HepG2 (cell line): ENCODE results near the gene NUB1. TPM values are rescaled to one million over a fixed set of nuclear protein-coding genes. Genes with fewer than 3 reads are reported as not detected.

Source experiments
- ATAC-seq: fragments of 200-7000 bp; cut with Tn5 transposase; 3 replicates; pipeline ENCODE4 v1.9.1; 2020; ENCODE audit warnings: mild to moderate bottlenecking, moderate library complexity
- BruUV-seq: library from RNA; stranded (reverse); fragments of 400-500 nt; replicated peaks from 2 replicates; lab custom pipeline; 2021; lab: Mats Ljungman, UMichigan
- CTCF ChIA-PET: fragments of 300-600 bp; formaldehyde crosslinking; extraction: SDS; loops from one replicate; lab custom pipeline; 2021; ENCODE audit warnings: low total read pairs, inconsistent platforms, low intra/inter-chr PET ratio; lab: Yijun Ruan, JAX
- POLR2A ChIA-PET: fragments of 350-600 bp; sonication (Branson Sonifier 250); formaldehyde crosslinking; loops from one replicate; lab custom pipeline; 2020; ENCODE audit warnings: antibody characterized with exemption, inconsistent platforms; lab: Yijun Ruan, JAX
- DNase-seq: peaks from one replicate; pipeline ENCODE4 v3.0.0-alpha.2; 2015; ENCODE audit warnings: low spot score
- FAIRE-seq: peaks from 3 replicates; lab custom pipeline; 2011; peaks lifted over from hg19 to GRCh38; lab: Jason Lieb, UNC
- H2AFZ ChIP-seq: one replicate; pipeline ENCODE4 v1.6.1; 2011; ENCODE audit warnings: low read length, inconsistent platforms
- H3K27ac ChIP-seq: fragments of 300-600 bp; 3 replicates; pipeline ENCODE4 v1.8.0; 2011; ENCODE audit warnings: mixed run types, mild to moderate bottlenecking, mixed read lengths, low read length, inconsistent platforms; ENCODE audit not compliant: insufficient read depth; ENCODE audit errors: extremely low read length
- H3K27me3 ChIP-seq, 2 experiments: fragments of 200-600 bp in 1 of 2; 2 replicates in 1 of 2; 3 replicates in 1 of 2; pipeline versions ENCODE4 v1.6.0 to v1.8.0; 2011; ENCODE audit warnings: low read length in 2 of 2, mild to moderate bottlenecking in 2 of 2, moderate library complexity in 2 of 2, inconsistent platforms in 1 of 2; ENCODE audit not compliant: insufficient read depth in 2 of 2, control insufficient read depth in 1 of 2
- H3K36me3 ChIP-seq, 2 experiments: fragments of 200-600 bp in 1 of 2; replicated peaks in 1 of 2; 2 replicates in 1 of 2; 3 replicates in 1 of 2; pipeline versions ENCODE4 v1.5.1 to v1.8.0; 2011; ENCODE audit warnings: low read length in 2 of 2, inconsistent platforms in 1 of 2; ENCODE audit not compliant: insufficient read depth in 2 of 2, control insufficient read depth in 1 of 2
- H3K4me1 ChIP-seq: 2 replicates; pipeline ENCODE4 v1.5.1; 2012; ENCODE audit warnings: low read length, inconsistent platforms; ENCODE audit not compliant: insufficient read depth
- H3K4me2 ChIP-seq: 2 replicates; pipeline ENCODE4 v1.6.0; 2011; ENCODE audit warnings: low read depth, low read length, inconsistent platforms
- H3K4me3 ChIP-seq, 3 experiments: fragments of 200-600 bp in 1 of 3; sonication (generic), shearing (Covaris generic) in 1 of 3; replicated peaks in 1 of 3; 2 replicates each; pipeline ENCODE4 v1.5.1; 2011 to 2016; ENCODE audit warnings: low read length in 3 of 3, inconsistent platforms in 2 of 3, low read depth in 2 of 3, mild to moderate bottlenecking in 2 of 3, control low read depth in 1 of 3, mixed read lengths in 1 of 3; ENCODE audit not compliant: insufficient read depth in 1 of 3
- H3K79me2 ChIP-seq: one replicate; pipeline ENCODE4 v1.6.1; 2011; ENCODE audit warnings: low read length, inconsistent platforms; ENCODE audit not compliant: insufficient read depth
- H3K9ac ChIP-seq: 2 replicates; pipeline ENCODE4 v1.6.0; 2011; ENCODE audit warnings: mild to moderate bottlenecking, low read depth, low read length, inconsistent platforms; ENCODE audit not compliant: insufficient read depth
- H3K9me3 ChIP-seq: 2 replicates; pipeline ENCODE4 v1.5.1; 2012; ENCODE audit warnings: mild to moderate bottlenecking, low read length
- H4K20me1 ChIP-seq: 2 replicates; pipeline ENCODE4 v1.6.0; 2011; ENCODE audit warnings: inconsistent platforms, mild to moderate bottlenecking, low read length, moderate library complexity; ENCODE audit not compliant: insufficient read depth
- AGO2 ChIP-seq: fragments of 200-400 bp; formaldehyde crosslinking; optimal IDR thresholded peaks from 2 replicates; pipeline ENCODE3; 2017; ENCODE audit warnings: mild to moderate bottlenecking, low read depth, low read length, moderate library complexity
- XRCC5 ChIP-seq: fragments of 200-400 bp; formaldehyde crosslinking; optimal IDR thresholded peaks from 2 replicates; pipeline ENCODE3; 2017; ENCODE audit warnings: mild to moderate bottlenecking, low read length
- ZBTB38 ChIP-seq: sonication (generic); formaldehyde crosslinking; IDR thresholded peaks from 2 replicates; pipeline ENCODE4 v1.5.1; 2020; ENCODE audit warnings: mild to moderate bottlenecking, missing genetic modification reagents
- ZNF205 ChIP-seq: IDR thresholded peaks from 2 replicates; pipeline ENCODE4 v1.6.1; 2018; ENCODE audit warnings: missing biosample characterization, missing genetic modification reagents
- ZNF629 ChIP-seq: sonication (generic); formaldehyde crosslinking; conservative IDR thresholded peaks from 2 replicates; pipeline ENCODE4 v1.5.0; 2020; ENCODE audit warnings: missing genetic modification reagents
- ZNF660 ChIP-seq: sonication (generic); formaldehyde crosslinking; IDR thresholded peaks from 2 replicates; pipeline ENCODE4 v1.5.1; 2020; ENCODE audit warnings: mild to moderate bottlenecking, low read depth, missing genetic modification reagents, borderline replicate concordance
- WGBS: methylation state at CpG from one replicate; pipeline ENCODE4 v1.1.6; 2017; ENCODE audit warnings: low lambda C conversion rate; 5-methylcytosine and 5-hydroxymethylcytosine counted together
- in situ Hi-C: cut with HindIII; loops from 2 replicates; pipeline ENCODE4 v1.10.0; 2017; ENCODE audit warnings: low pct_unique_long_range_greater_than_20kb; ENCODE audit not compliant: extremely low pct_ligation_motif_present
- intact Hi-C: fragments of 100-400 bp; cut with micrococcal nuclease; formaldehyde crosslinking; loops from one replicate; pipeline ENCODE4 v1.10.0; 2022; ENCODE audit not compliant: unreplicated experiment
- polyA plus RNA-seq, 8 experiments: library from polyadenylated mRNA; depleted of rRNA in 3 of 8; stranded (reverse) in 7 of 8; unstranded in 1 of 8; fragments of >200 nt; fragmentation: Illumina TruSeq in 4 of 8; extraction: Trizol in 4 of 8; gene quantifications; 2 replicates each; pipeline versions ENCODE4 v1.2.1 to v1.2.3, GENCODE V29; 2011 to 2016; ENCODE audit warnings: low read depth in 4 of 8, missing spikeins in 1 of 8, mixed read lengths in 1 of 8; ENCODE audit not compliant: insufficient read depth in 1 of 8
- total RNA-seq, 5 experiments: library from RNA; depleted of rRNA; stranded (reverse); fragments of >200 nt; fragmentation: Illumina TruSeq; extraction: Trizol; gene quantifications; 2 replicates each; pipeline ENCODE4 v1.2.3, GENCODE V29; 2016; ENCODE audit warnings: low read depth in 1 of 5
- TF ChIP-seq, protein P1 (sequence below): IDR thresholded peaks from 2 replicates; pipeline ENCODE4 v1.6.1; 2012; ENCODE audit warnings: low read depth, low read length, improper control_type of control experiment
- TF ChIP-seq, protein P2 (sequence below): sonication (generic); formaldehyde crosslinking; IDR thresholded peaks from 2 replicates; pipeline ENCODE4 v1.4.0; 2020; ENCODE audit warnings: missing genetic modification reagents, borderline replicate concordance
- TF ChIP-seq, protein P3 (sequence below): sonication (generic); formaldehyde crosslinking; IDR thresholded peaks from 2 replicates; pipeline ENCODE4 v1.5.0; 2020; ENCODE audit warnings: mild to moderate bottlenecking, missing genetic modification reagents, moderate library complexity

The NUB1 gene
- total and polyA plus RNA-seq, 2 of the 13 experiments (the other 11 are each of a cell fraction or from before 2014, with no cell fraction given), result 27.1 to 37.0 TPM

DNA sequence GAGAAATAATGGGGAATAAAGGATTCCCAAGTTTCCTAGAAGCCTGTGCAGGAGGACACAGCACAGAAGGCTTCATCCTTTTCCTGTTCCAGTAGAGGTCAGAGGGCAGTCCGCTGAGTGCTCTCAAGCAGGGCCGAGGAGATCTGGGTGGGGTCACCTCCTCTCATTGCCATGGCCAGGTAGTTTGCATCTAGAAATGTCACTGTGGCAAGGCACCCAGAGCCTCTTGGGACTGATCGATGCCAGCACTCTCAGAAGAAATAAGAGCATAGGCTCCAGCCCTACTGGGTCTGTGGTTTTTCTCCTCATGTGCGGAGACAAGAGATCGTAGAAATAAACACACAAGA, 7.9 kb downstream of the NUB1 start:
- in situ Hi-C loops (no loop called here), intact Hi-C loops (no loop called here)
- CTCF ChIA-PET, result interaction anchor here (0.9 to 3.0 kb wide), 4 partner anchors 10 to 39 kb away, joined by 3 to 60 read pairs (median 8); no protein-coding TSS in a partner anchor
- Histone ChIP-seq H3K9me3 (no peaks in the 10 kb centered on the region), H3K79me2 (peaks cover 2% of the 10 kb centered on the region), H2AFZ (no peak overlapping the region), H4K20me1 (peaks cover 5% of the 10 kb centered on the region; the same call in 1 of the 2 replicates), H3K4me1 (peaks cover 27% of the 10 kb centered on the region), H3K27ac (peak overlapping the region; percentile 83), H3K36me3 (peaks cover 21 to 44% of the 10 kb centered on the region in 2 experiments), H3K9ac (peak overlapping the region; percentile 68), H3K4me2 (peak overlapping the region; percentile 90), H3K4me3 (peak overlapping the region; percentile 48 to 69 (median 56)), H3K27me3 (no peaks in the 10 kb centered on the region)
- POLR2A ChIA-PET, result interaction anchor here (1.0 to 2.2 kb wide), 2 partner anchors 9 to 34 kb away, joined by 3 to 11 read pairs; partner anchors contain the start of gene NUB1
- 32% methylated on average over 5 of the region's 5 CpGs for WGBS
- ATAC-seq, result peak; percentile 61
- TF ChIP-seq, protein P1, sequence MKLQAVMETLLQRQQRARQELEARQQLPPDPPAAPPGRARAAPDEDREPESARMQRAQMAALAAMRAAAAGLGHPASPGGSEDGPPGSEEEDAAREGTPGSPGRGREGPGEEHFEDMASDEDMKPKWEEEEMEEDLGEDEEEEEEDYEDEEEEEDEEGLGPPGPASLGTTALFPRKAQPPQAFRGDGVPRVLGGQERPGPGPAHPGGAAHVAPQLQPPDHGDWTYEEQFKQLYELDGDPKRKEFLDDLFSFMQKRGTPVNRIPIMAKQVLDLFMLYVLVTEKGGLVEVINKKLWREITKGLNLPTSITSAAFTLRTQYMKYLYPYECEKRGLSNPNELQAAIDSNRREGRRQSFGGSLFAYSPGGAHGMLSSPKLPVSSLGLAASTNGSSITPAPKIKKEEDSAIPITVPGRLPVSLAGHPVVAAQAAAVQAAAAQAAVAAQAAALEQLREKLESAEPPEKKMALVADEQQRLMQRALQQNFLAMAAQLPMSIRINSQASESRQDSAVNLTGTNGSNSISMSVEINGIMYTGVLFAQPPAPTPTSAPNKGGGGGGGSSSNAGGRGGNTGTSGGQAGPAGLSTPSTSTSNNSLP, result no peak
- TF ChIP-seq ZBTB38 (CRISPR knock-in tag) (peak; percentile 26; the same call in 1 of the 2 replicates), ZNF660 (CRISPR knock-in tag) (no peak)
- no peak for FAIRE-seq
- TSS peak; percentile 97 for BruUV-seq
- DNase-seq, result no peak

DNA sequence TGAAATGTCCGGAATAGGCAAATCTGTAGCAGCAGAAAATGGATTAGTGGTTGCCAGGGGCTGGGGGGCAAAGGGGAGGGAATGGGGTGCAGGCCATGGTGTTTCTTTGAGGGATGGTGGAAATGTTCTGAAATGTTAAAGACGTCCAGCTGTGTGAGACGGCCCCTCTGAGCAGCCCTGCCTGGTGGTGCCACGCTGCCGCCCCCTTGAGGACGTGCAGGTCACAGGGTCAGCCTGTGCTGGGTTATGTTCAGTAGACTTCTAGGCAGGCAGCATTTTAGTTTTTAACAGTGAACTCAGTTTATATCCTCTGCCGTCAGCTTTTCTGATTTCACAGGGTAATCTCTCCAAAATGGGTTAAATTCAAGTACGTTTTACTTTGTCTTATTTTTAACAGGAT, 9.4 kb downstream of the NUB1 start:
- DNase-seq, result no peak
- TF ChIP-seq, protein P2, sequence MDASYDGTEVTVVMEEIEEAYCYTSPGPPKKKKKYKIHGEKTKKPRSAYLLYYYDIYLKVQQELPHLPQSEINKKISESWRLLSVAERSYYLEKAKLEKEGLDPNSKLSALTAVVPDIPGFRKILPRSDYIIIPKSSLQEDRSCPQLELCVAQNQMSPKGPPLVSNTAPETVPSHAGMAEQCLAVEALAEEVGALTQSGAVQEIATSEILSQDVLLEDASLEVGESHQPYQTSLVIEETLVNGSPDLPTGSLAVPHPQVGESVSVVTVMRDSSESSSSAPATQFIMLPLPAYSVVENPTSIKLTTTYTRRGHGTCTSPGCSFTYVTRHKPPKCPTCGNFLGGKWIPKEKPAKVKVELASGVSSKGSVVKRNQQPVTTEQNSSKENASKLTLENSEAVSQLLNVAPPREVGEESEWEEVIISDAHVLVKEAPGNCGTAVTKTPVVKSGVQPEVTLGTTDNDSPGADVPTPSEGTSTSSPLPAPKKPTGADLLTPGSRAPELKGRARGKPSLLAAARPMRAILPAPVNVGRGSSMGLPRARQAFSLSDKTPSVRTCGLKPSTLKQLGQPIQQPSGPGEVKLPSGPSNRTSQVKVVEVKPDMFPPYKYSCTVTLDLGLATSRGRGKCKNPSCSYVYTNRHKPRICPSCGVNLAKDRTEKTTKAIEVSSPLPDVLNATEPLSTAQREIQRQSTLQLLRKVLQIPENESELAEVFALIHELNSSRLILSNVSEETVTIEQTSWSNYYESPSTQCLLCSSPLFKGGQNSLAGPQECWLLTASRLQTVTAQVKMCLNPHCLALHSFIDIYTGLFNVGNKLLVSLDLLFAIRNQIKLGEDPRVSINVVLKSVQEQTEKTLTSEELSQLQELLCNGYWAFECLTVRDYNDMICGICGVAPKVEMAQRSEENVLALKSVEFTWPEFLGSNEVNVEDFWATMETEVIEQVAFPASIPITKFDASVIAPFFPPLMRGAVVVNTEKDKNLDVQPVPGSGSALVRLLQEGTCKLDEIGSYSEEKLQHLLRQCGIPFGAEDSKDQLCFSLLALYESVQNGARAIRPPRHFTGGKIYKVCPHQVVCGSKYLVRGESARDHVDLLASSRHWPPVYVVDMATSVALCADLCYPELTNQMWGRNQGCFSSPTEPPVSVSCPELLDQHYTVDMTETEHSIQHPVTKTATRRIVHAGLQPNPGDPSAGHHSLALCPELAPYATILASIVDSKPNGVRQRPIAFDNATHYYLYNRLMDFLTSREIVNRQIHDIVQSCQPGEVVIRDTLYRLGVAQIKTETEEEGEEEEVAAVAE (CRISPR knock-in tag), result no peak
- peak; percentile 45 for TF ChIP-seq XRCC5
- TF ChIP-seq, protein P3, sequence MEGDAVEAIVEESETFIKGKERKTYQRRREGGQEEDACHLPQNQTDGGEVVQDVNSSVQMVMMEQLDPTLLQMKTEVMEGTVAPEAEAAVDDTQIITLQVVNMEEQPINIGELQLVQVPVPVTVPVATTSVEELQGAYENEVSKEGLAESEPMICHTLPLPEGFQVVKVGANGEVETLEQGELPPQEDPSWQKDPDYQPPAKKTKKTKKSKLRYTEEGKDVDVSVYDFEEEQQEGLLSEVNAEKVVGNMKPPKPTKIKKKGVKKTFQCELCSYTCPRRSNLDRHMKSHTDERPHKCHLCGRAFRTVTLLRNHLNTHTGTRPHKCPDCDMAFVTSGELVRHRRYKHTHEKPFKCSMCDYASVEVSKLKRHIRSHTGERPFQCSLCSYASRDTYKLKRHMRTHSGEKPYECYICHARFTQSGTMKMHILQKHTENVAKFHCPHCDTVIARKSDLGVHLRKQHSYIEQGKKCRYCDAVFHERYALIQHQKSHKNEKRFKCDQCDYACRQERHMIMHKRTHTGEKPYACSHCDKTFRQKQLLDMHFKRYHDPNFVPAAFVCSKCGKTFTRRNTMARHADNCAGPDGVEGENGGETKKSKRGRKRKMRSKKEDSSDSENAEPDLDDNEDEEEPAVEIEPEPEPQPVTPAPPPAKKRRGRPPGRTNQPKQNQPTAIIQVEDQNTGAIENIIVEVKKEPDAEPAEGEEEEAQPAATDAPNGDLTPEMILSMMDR (CRISPR knock-in tag), result peak; percentile 54
- no peak for TF ChIP-seq AGO2
- no peak for TF ChIP-seq ZNF205 (CRISPR knock-in tag)
- no peak for TF ChIP-seq ZNF629 (CRISPR knock-in tag)

More for the DNA sequence above, 9.4 kb downstream of the NUB1 start:
- WGBS, result 56% methylated on average over 8 of the region's 8 CpGs
- H3K4me2 ChIP-seq, result no peak overlapping the region
- H3K36me3 ChIP-seq, result peaks cover 25 to 55% of the 10 kb centered on the region in 2 experiments
- POLR2A ChIA-PET, result interaction anchor here (2.2 kb wide), 1 partner anchor 10 kb away, joined by 11 read pairs; the partner anchor contains the start of gene NUB1
- H3K4me3 ChIP-seq, result no peak overlapping the region
- in situ Hi-C loops, result loop anchor here (5.0 kb wide), 1 partner anchor 34 kb away; no protein-coding TSS in a partner anchor
- intact Hi-C loops, result loop anchor here (5.0 kb wide), 1 partner anchor 104 kb away; the partner anchor contains the start of gene SMARCD3
- no peak overlapping the region for H3K27ac ChIP-seq
- no TSS peak for BruUV-seq
- H2AFZ ChIP-seq, result no peak overlapping the region
- H3K4me1 ChIP-seq, result peaks cover 19% of the 10 kb centered on the region
- H3K27me3 ChIP-seq, result no peaks in the 10 kb centered on the region
- no peaks in the 10 kb centered on the region for H3K9me3 ChIP-seq
- peaks cover 5% of the 10 kb centered on the region; the same call in 1 of the 2 replicates for H4K20me1 ChIP-seq
- ATAC-seq, result peak; percentile 70
- no peak overlapping the region for H3K9ac ChIP-seq
- peaks cover 2% of the 10 kb centered on the region for H3K79me2 ChIP-seq
- FAIRE-seq, result peak; percentile 12
- CTCF ChIA-PET, result interaction anchor here (1.3 to 3.0 kb wide), 5 partner anchors 36 to 106 kb away, joined by 4 to 60 read pairs (median 5); no protein-coding TSS in a partner anchor
